Sigmoid colon (tissue), 7 donors: ENCODE results near the gene LGALS3. TPM values are rescaled to one million over a fixed set of nuclear protein-coding genes. Genes with fewer than 3 reads are reported as not detected.

ENCODE experiments used
- DNase-seq: peaks from one replicate; pipeline ENCODE4 v3.0.0-alpha.2; 2019
- H3K27ac ChIP-seq, 4 donors: fragments of 200-600 bp; sonication (generic); one replicate each; pipeline ENCODE4 v1.5.1; 2016 to 2019; ENCODE audit warnings: mild to moderate bottlenecking in 1 of 4
- H3K27me3 ChIP-seq, 3 donors: fragments of 200-600 bp; sonication (generic); one replicate each; pipeline ENCODE4 v1.5.1; 2019; ENCODE audit warnings: mild to moderate bottlenecking in 1 of 3
- H3K36me3 ChIP-seq, 4 donors: fragments of 200-600 bp; sonication (generic); one replicate each; pipeline ENCODE4 v1.5.1; 2016 to 2019
- H3K4me1 ChIP-seq, 4 donors: fragments of 200-600 bp; sonication (generic); one replicate each; pipeline ENCODE4 v1.5.1; 2017 to 2019
- H3K4me3 ChIP-seq, 4 donors: fragments of 200-600 bp; sonication (generic); one replicate each; pipeline ENCODE4 v1.5.1; 2017 to 2019; ENCODE audit warnings: mild to moderate bottlenecking in 2 of 4, moderate library complexity in 1 of 4
- H3K9me3 ChIP-seq, 4 donors: fragments of 200-600 bp in 3 of 4; sonication (generic) in 3 of 4; one replicate each; pipeline versions ENCODE4 v1.5.1 to v1.6.1; 2013 to 2019
- EP300 ChIP-seq, 4 donors: sonication (generic); formaldehyde crosslinking; IDR thresholded peaks; one replicate each; pipeline ENCODE4 v1.6.1; 2017; ENCODE audit warnings: antibody characterized with exemption in 4 of 4
- POLR2A ChIP-seq, 2 donors: fragments of 450-650 bp; IDR thresholded peaks; one replicate each; pipeline ENCODE4 v1.6.1; 2016; ENCODE audit warnings: antibody characterized with exemption in 2 of 2, mild to moderate bottlenecking in 2 of 2, moderate library complexity in 2 of 2
- POLR2AphosphoS5 ChIP-seq, 4 donors: sonication (generic); formaldehyde crosslinking; IDR thresholded peaks; one replicate each; pipeline ENCODE4 v1.6.1; 2017; ENCODE audit warnings: antibody characterized with exemption in 4 of 4
- WGBS, 2 donors: extraction: QIAGEN DNeasy Blood & Tissue Kit; methylation state at CpG; one replicate each; pipeline ENCODE4 v1.1.7; 2013; 5-methylcytosine and 5-hydroxymethylcytosine counted together
- intact Hi-C: fragments of 100-400 bp; cut with DNase I; formaldehyde crosslinking; loops from one replicate; pipeline ENCODE4 v1.15.1; 2023
- polyA plus RNA-seq, 3 donors: library from polyadenylated mRNA; stranded (reverse); fragments of 200-250 nt; gene quantifications; one replicate each; pipeline ENCODE4 v1.2.3, GENCODE V29; 2013
- total RNA-seq, 4 donors: library from RNA; depleted of rRNA; stranded (reverse); fragments of >200 nt; gene quantifications; one replicate each; pipeline ENCODE4 v1.1.0, GENCODE V29; 2016
- TF ChIP-seq, protein P1 (sequence below), 4 experiments: fragments of 450-650 bp in 3 of 4; fragments of 200-600 bp in 1 of 4; IDR thresholded peaks; one replicate each; pipeline ENCODE4 v1.5.1; 2016 to 2019; ENCODE audit warnings: antibody characterized with exemption in 4 of 4, mild to moderate bottlenecking in 3 of 4, moderate library complexity in 2 of 4
- donor health status: healthy with polysubstance abuse.
- donor health status: Bipolar disorder and iron deficiency.
- donor health status: healthy.

The LGALS3 gene
- total and polyA plus RNA-seq, 7 donors, result 235 to 4,129 (median 249) TPM

DNA sequence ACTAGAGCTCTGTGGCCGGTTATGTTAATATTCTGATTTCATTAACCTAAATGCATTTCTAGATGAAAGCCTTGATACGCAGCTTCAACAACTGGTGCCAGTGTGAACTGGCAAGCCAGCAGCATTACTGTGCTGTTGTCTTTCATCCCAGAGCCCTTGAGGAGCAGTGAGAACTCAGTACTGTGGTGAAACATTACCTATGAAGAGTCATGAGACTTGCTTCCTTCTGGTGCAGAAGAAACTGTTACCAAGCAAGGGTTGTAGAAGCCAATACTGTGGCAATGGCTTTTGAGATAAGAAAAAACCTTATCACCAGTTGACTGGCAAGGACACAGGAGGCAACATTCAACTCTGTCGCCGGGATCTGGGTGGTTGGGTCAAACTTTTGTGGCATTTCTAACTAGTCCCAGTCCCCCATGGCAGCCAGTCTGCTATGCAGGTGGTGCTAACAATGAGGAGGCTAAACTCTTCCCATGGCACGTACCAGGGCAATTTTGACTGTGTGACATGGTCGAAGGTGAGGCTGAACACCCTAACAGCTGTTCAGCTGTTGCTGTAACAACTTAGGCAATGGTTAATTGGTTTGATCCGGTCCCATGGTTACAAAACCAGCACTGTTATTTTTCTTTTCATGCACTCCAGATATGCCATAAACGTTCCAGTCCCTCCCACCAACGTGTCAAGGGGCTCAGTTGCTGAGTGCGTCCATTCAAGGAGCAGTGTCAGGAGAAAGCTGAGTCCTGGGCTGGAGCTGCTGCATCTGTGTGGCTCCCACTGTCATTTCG is 12.6 kb upstream of the LGALS3 start:
- Histone ChIP-seq H3K27ac (no peak overlapping the region), H3K4me3 (no peak overlapping the region), H3K27me3 (no peaks in the 10 kb centered on the region), H3K9me3 (no peaks in the 10 kb centered on the region), H3K36me3 (no peaks in the 10 kb centered on the region), H3K4me1 (no peaks in the 10 kb centered on the region)
- WGBS, 2 donors, result 19 to 71% methylated on average over 11 of the region's 11 CpGs
- intact Hi-C loops, result no loop called here
- TF ChIP-seq, protein P1, sequence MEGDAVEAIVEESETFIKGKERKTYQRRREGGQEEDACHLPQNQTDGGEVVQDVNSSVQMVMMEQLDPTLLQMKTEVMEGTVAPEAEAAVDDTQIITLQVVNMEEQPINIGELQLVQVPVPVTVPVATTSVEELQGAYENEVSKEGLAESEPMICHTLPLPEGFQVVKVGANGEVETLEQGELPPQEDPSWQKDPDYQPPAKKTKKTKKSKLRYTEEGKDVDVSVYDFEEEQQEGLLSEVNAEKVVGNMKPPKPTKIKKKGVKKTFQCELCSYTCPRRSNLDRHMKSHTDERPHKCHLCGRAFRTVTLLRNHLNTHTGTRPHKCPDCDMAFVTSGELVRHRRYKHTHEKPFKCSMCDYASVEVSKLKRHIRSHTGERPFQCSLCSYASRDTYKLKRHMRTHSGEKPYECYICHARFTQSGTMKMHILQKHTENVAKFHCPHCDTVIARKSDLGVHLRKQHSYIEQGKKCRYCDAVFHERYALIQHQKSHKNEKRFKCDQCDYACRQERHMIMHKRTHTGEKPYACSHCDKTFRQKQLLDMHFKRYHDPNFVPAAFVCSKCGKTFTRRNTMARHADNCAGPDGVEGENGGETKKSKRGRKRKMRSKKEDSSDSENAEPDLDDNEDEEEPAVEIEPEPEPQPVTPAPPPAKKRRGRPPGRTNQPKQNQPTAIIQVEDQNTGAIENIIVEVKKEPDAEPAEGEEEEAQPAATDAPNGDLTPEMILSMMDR (IDR thresholded peaks at IDR 0.05), result no peak
- TF ChIP-seq POLR2A (IDR thresholded peaks at IDR 0.05) (no peak), EP300 (IDR thresholded peaks at IDR 0.05) (no peak), POLR2AphosphoS5 (IDR thresholded peaks at IDR 0.05) (no peak)
- peak; percentile 38 for DNase-seq

DNA sequence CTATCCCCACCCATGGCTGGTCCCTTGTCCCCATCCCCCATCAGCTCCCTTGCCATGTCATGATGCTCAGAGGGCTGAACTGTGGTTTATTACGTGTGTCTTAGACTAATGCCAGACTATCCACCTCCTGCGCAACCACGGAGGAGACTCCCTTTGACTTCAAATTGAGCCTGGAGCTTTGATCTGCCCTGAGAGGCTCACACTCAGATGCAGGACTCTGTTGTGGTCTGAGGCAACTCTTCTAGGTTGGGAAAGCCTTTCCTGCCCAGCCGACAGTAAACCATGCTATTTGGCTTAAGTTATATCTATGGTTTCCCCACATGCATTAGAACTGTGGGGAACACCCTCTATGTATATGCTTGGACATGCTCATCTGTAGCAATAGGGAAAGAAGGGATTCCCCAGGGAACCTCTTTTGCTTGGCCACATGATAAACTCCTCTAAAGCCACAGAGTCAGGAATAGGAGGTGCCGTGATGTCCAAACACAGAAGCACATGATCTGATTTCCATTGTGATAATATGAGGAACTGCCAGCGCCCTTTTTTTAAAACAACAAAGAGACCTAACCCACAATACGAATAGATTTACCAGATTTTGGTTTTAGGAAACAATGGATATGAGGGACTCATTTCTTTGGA is 11.1 kb upstream of the LGALS3 start:
- H3K27ac ChIP-seq, result peak overlapping the region; percentile 35 to 69 (median 48)

DNA sequence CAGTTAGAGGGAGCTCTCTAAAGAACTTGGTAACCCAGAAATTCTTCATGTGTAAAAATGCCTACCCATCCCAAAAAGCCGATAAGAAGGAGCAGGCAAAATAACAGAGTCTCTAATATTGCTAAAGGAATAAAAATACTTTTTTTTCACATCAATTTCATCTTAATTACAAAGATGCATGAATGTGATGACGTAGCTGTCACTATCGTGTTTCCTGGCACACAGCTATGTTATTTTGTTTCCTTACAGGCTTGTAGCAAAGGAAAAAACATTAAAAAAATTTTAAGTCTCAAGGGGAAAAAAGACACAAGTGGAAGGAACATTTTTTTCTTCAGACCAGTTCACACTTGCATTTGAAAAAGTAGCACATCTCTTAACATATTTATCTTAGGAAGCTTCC is 10.3 kb upstream of the LGALS3 start:
- no peak for DNase-seq
- H3K27ac ChIP-seq, result peak overlapping the region; percentile 35 to 69 (median 48)
- no peak for TF ChIP-seq EP300 (IDR thresholded peaks at IDR 0.05)
- TF ChIP-seq POLR2A (IDR thresholded peaks at IDR 0.05), result no peak
- TF ChIP-seq, protein P1 (IDR thresholded peaks at IDR 0.05), result no peak
- no peak for TF ChIP-seq POLR2AphosphoS5 (IDR thresholded peaks at IDR 0.05)
- no peak overlapping the region for H3K4me3 ChIP-seq
- intact Hi-C loops, result no loop called here
- H3K9me3 ChIP-seq, result no peaks in the 10 kb centered on the region
- H3K36me3 ChIP-seq, result no peaks in the 10 kb centered on the region
- H3K4me1 ChIP-seq, result peaks cover 0 to 19% (median 18%) of the 10 kb centered on the region in 4 donors
- H3K27me3 ChIP-seq, result no peaks in the 10 kb centered on the region
- WGBS, 2 donors, result 58 to 69% methylated on average over 3 of the region's 3 CpGs

More for the DNA sequence above, 11.1 kb upstream of the LGALS3 start:
- H3K27me3 ChIP-seq, result no peaks in the 10 kb centered on the region
- 71 to 77% methylated on average over 7 of the region's 7 CpGs for WGBS, 2 donors
- H3K9me3 ChIP-seq, result no peaks in the 10 kb centered on the region
- H3K4me3 ChIP-seq, result no peak overlapping the region
- TF ChIP-seq POLR2AphosphoS5 (IDR thresholded peaks at IDR 0.05) (peak in 1 of 4 donors; percentile 25), POLR2A (IDR thresholded peaks at IDR 0.05) (no peak)
- intact Hi-C loops, result no loop called here
- DNase-seq, result peak; percentile 19
- peaks cover 0 to 14% (median 11%) of the 10 kb centered on the region in 4 donors for H3K4me1 ChIP-seq
- H3K36me3 ChIP-seq, result no peaks in the 10 kb centered on the region

DNA sequence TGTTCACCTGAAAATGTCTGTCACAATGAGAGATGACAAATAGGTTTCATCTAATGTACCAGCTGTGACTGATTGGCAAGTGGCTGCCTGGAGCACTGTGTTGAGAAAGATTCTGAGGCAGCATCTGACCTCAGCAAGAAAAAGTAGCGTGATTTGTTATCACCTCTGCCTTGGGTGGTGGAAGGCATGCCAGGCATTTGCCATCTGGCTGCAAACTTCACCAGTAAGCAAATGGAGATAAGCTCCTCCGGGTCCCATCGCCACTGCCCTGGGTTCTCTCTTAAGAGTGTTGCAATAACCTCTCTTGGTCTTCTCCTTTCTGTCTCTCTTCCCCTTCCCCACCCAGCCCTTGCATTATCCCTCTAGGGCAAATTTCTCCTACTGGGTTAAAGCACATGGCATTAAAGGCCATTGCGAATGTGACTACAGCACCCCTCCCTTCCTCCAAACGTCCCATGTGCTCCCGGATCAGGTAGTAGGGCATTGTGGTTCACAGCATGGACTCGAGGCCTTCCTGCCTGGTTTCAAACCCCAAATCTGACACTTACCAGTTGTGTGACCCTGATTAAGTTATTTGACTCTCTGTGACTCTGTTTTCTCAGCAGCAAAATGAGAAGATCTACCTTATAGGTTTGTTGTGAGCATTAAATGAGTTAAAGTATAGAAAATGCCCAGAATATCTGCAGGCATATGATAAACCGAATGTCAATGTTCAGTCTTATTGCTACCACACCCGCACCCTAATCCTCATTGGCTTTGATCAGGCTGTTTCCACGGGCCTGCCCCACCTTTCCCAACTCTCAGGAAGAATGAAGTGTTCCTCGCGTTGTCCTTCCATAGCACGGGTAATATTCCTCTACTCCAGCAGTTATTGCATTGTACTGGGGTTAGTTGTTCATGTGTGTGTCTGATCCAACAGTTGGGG is 8.2 kb upstream of the LGALS3 start:
- Histone ChIP-seq H3K36me3 (no peaks in the 10 kb centered on the region), H3K27ac (no peak overlapping the region), H3K4me3 (no peak overlapping the region), H3K4me1 (peaks cover 0 to 35% (median 20%) of the 10 kb centered on the region in 4 donors), H3K9me3 (no peaks in the 10 kb centered on the region), H3K27me3 (no peaks in the 10 kb centered on the region)
- DNase-seq, result no peak
- 21 to 69% methylated on average over 13 of the region's 13 CpGs for WGBS, 2 donors
- intact Hi-C loops, result no loop called here
- no peak for TF ChIP-seq EP300 (IDR thresholded peaks at IDR 0.05)
- no peak for TF ChIP-seq POLR2A (IDR thresholded peaks at IDR 0.05)
- TF ChIP-seq, protein P1 (IDR thresholded peaks at IDR 0.05), result no peak
- TF ChIP-seq POLR2AphosphoS5 (IDR thresholded peaks at IDR 0.05), result no peak
